COLO829 (cell line): ENCODE results near the gene STH.
"Not testable (repeated sequence)": the region's sequence is repeated elsewhere in the genome, so short reads cannot be mapped to it uniquely, and the experiment has no call there.

Source experiments
- DNase-seq: peaks from one replicate; pipeline ENCODE4 v3.0.0; 2012; ENCODE audit warnings: low spot score

Gene STH

GRCh38 chr17:45998987-45999899 is at the start of gene STH:
Gene STH (plus strand): TSS chr17:45999250. CDS start chr17:45999280, 30 bp downstream.
- no peak for DNase-seq

GRCh38 chr17:45949755-45950320 is 49.2 kb upstream of the STH start:
- DNase-seq: no peak

GRCh38 chr17:45950888-45951287 is 48.2 kb upstream of the STH start:
- DNase-seq: peak; percentile 23

GRCh38 chr17:45951403-45951802 is 47.6 kb upstream of the STH start:
- no peak for DNase-seq

GRCh38 chr17:45951941-45952340 is 47.1 kb upstream of the STH start:
- no peak for DNase-seq

GRCh38 chr17:45952814-45953320 is 46.2 kb upstream of the STH start:
- no peak for DNase-seq

- no peak for DNase-seq
Observed at GRCh38 chr17:45953561-45953960, 45.5 kb upstream of the STH start.

- peak; percentile 78 for DNase-seq
Observed at GRCh38 chr17:45954914-45955313, 44.1 kb upstream of the STH start.

GRCh38 chr17:45955326-45955725 is 43.7 kb upstream of the STH start:
- no peak for DNase-seq

GRCh38 chr17:45956090-45956489 is 43.0 kb upstream of the STH start:
- no peak for DNase-seq

- DNase-seq: not testable (repeated sequence)
Observed at GRCh38 chr17:45956746-45957145, 42.3 kb upstream of the STH start.

GRCh38 chr17:45958307-45958706 is 40.7 kb upstream of the STH start:
- DNase-seq: no peak

- no peak for DNase-seq
Observed at GRCh38 chr17:45958994-45959665, 39.9 kb upstream of the STH start.

GRCh38 chr17:45960311-45960710 is 38.7 kb upstream of the STH start:
- DNase-seq: no peak

- no peak for DNase-seq
Observed at GRCh38 chr17:45961206-45961605, 37.8 kb upstream of the STH start.

- DNase-seq: no peak
Observed at GRCh38 chr17:45962221-45962972, 36.7 kb upstream of the STH start.

GRCh38 chr17:45963283-45963682 is 35.8 kb upstream of the STH start:
- no peak for DNase-seq

GRCh38 chr17:45963889-45964288 is 35.2 kb upstream of the STH start:
- DNase-seq: no peak

GRCh38 chr17:45964634-45965033 is 34.4 kb upstream of the STH start:
- DNase-seq: no peak

GRCh38 chr17:45965812-45966211 is 33.2 kb upstream of the STH start:
- DNase-seq: no peak

GRCh38 chr17:45966606-45967280 is 32.3 kb upstream of the STH start:
- DNase-seq: no peak
